Heart left ventricle (tissue), 16 donors: ENCODE measurements around the gene BLOC1S1. TPM values are rescaled to one million over a fixed set of nuclear protein-coding genes. Genes with fewer than 3 reads are reported as not detected.

Experiments
- ATAC-seq, 4 donors: fragments of 200-7000 bp; cut with Tn5 transposase; one replicate each; pipeline ENCODE4 v1.9.1; 2020 to 2022; ENCODE audit warnings: moderate library complexity in 4 of 4, mild to moderate bottlenecking in 3 of 4, moderate number of reproducible peaks in 1 of 4
- DNase-seq, 5 donors: peaks; one replicate each; pipeline ENCODE4 v3.0.0-alpha.2; 2020
- H3K27ac ChIP-seq, 12 donors: fragments of 200-600 bp; sonication (generic) in 4 of 12; one replicate each; pipeline versions ENCODE4 v1.5.0 to v1.8.0; 2016 to 2022; ENCODE audit warnings: mild to moderate bottlenecking in 2 of 12
- H3K27me3 ChIP-seq, 9 donors: fragments of 200-600 bp; sonication (generic) in 2 of 9; one replicate each; pipeline versions ENCODE4 v1.5.1 to v1.8.0; 2016 to 2022; ENCODE audit warnings: mild to moderate bottlenecking in 3 of 9
- H3K36me3 ChIP-seq, 9 donors: fragments of 200-600 bp; sonication (generic) in 2 of 9; one replicate each; pipeline versions ENCODE4 v1.5.0 to v1.8.0; 2018 to 2022; ENCODE audit warnings: mild to moderate bottlenecking in 2 of 9
- H3K4me1 ChIP-seq, 12 donors: fragments of 200-600 bp; sonication (generic) in 4 of 12; one replicate each; pipeline versions ENCODE4 v1.5.0 to v1.8.0; 2016 to 2022; ENCODE audit warnings: mild to moderate bottlenecking in 3 of 12
- H3K4me3 ChIP-seq, 12 donors: fragments of 200-600 bp; sonication (generic) in 4 of 12; one replicate each; pipeline versions ENCODE4 v1.5.0 to v1.8.0; 2017 to 2022; ENCODE audit warnings: mild to moderate bottlenecking in 9 of 12, moderate library complexity in 4 of 12
- H3K9me3 ChIP-seq, 12 donors: fragments of 200-600 bp; sonication (generic) in 4 of 12; one replicate each; pipeline versions ENCODE4 v1.5.0 to v1.8.0; 2016 to 2022; ENCODE audit warnings: mild to moderate bottlenecking in 1 of 12
- CTCF ChIP-seq, 12 donors: fragments of 200-600 bp; sonication (generic) in 4 of 12; IDR thresholded peaks; one replicate each; pipeline versions ENCODE4 v1.5.0 to v1.8.0; 2018 to 2022; ENCODE audit warnings: antibody characterized with exemption in 12 of 12, mild to moderate bottlenecking in 5 of 12
- POLR2A ChIP-seq, 2 donors: fragments of 450-650 bp; IDR thresholded peaks; one replicate each; pipeline ENCODE4 v1.6.1; 2017; ENCODE audit warnings: antibody characterized with exemption in 2 of 2, mild to moderate bottlenecking in 2 of 2, moderate library complexity in 2 of 2
- WGBS, 4 donors: extraction: QIAGEN DNeasy Blood & Tissue Kit in 2 of 4; methylation state at CpG; one replicate each; pipeline versions ENCODE4 v1.1.5 to v1.1.7; 2013 to 2018; 5-methylcytosine and 5-hydroxymethylcytosine counted together
- intact Hi-C, 10 donors: fragments of 100-400 bp; cut with DNase I; formaldehyde crosslinking; loops; one replicate each; pipeline versions ENCODE4 v1.11.1 to v1.14.2; 2022
- polyA plus RNA-seq, 2 donors: library from polyadenylated mRNA; stranded (reverse); fragments of 200-250 nt; gene quantifications; one replicate each; pipeline ENCODE4 v1.2.3, GENCODE V29; 2013
- total RNA-seq, 9 donors: library from RNA; depleted of rRNA in 2 of 9; stranded (reverse); fragments of >200 nt in 2 of 9; fragmentation: NEBNext Ultra II Directional in 3 of 9; extraction: Animal tissue kit (Norgen Biotek cat#: 25700) in 3 of 9; gene quantifications; one replicate each; pipeline versions ENCODE4 v1.1.0 to v1.2.4, GENCODE V29; 2016 to 2023
- donor health status: ischemic (EF 13 %, LVEDD 7.1; RV severe dilation, severe dysfunction).
- donor health status: healthy with polysubstance abuse.
- donor health status: DM: no; HTN: yes; CAD: no.
- donor health status: DM: no; HTN: no; CAD: no.
- donor health status: ischemic (EF 25% LVEDD 6.9; RV normal size, moderate dysfunction).
- donor health status: ischemic (EF 25% LVEDD 5.7; RV mildly dilated, moderate dysfunction).
- donor health status: healthy.
- donor health status: DM: yes; HTN: yes; CAD: no.
- donor health status: ischemic (EF 35%, LVEDD 5.7; RV mildly dilated, moderate dysfunction).
- donor health status: nonischemic (EF 11% LVEDD 7.7; RV severe dilation, severe dysfunction).
- donor health status: DM: yes; HTN: yes; CAD: no.
- donor health status: PGD.
- donor health status: ischemic (EF 29% LVEDD 5.4; RV normal size, mild dysfunction).
- donor health status: nonischemic (EF 23%, LVEDD 6.1; RV moderate dilation, normal function).

BLOC1S1 gene
- total and polyA plus RNA-seq, 11 donors, result 71.3 to 314 (median 132) TPM

GRCh38 chr12:55720894-55721444, 5.1 kb downstream of the BLOC1S1 start:
- Histone ChIP-seq H3K27ac (peak overlapping the region; percentile 22 to 99 (median 93)), H3K9me3 (no peaks in the 10 kb centered on the region), H3K4me1 (peaks cover 4 to 90% (median 79%) of the 10 kb centered on the region in 12 donors), H3K27me3 (no peaks in the 10 kb centered on the region), H3K4me3 (peak overlapping the region in 1 of 12 donors; percentile 15), H3K36me3 (peaks cover 0 to 49% (median 24%) of the 10 kb centered on the region in 9 donors)
- intact Hi-C loops, result loop anchor here in 8 of 10 donors (1.0 to 5.0 kb wide), 4 partner anchors 39 to 62 kb away; a partner anchor contains a TSS
- TF ChIP-seq CTCF (IDR thresholded peaks at IDR 0.05) (peak; percentile 42 to 77 (median 59)), POLR2A (IDR thresholded peaks at IDR 0.05) (peak in 1 of 2 donors; percentile 19)
- WGBS, 4 donors, result 8 to 32% (median 17%) methylated on average over 5 to 9 of the region's 9 CpGs
- DNase-seq, result peak; percentile 54 to 88 (median 77)
- ATAC-seq, result peak; percentile 44 to 67 (median 62)

- Histone ChIP-seq H3K36me3 (peaks cover 0 to 56% (median 31%) of the 10 kb centered on the region in 9 donors), H3K27ac (peak overlapping the region in 10 of 12 donors; percentile 19 to 99 (median 95)), H3K4me3 (no peak overlapping the region), H3K9me3 (no peaks in the 10 kb centered on the region), H3K4me1 (peaks cover 6 to 90% (median 82%) of the 10 kb centered on the region in 12 donors), H3K27me3 (no peaks in the 10 kb centered on the region)
- TF ChIP-seq CTCF (IDR thresholded peaks at IDR 0.05), result no peak
- no peak for TF ChIP-seq POLR2A (IDR thresholded peaks at IDR 0.05)
- ATAC-seq (no peak), DNase-seq (peak in 2 of 5 donors; percentile 37 to 62)
- 65 to 82% (median 76%) methylated on average over 13 to 14 of the region's 14 CpGs for WGBS, 4 donors
- intact Hi-C loops, result loop anchor here in 8 of 10 donors (1.0 to 5.0 kb wide), 3 partner anchors 39 to 41 kb away; a partner anchor contains a TSS
These were observed 5.9 kb downstream of the BLOC1S1 start for GRCh38 chr12:55721601-55722213.

- no peaks in the 10 kb centered on the region for H3K9me3 ChIP-seq
- ATAC-seq, result no peak
- peaks cover 0 to 65% (median 36%) of the 10 kb centered on the region in 9 donors for H3K36me3 ChIP-seq
- peaks cover 10 to 90% (median 80%) of the 10 kb centered on the region in 12 donors for H3K4me1 ChIP-seq
- peak in 2 of 5 donors; percentile 13 to 24 for DNase-seq
- no peaks in the 10 kb centered on the region for H3K27me3 ChIP-seq
- H3K4me3 ChIP-seq, result no peak overlapping the region
- TF ChIP-seq CTCF (IDR thresholded peaks at IDR 0.05), result no peak
- no peak for TF ChIP-seq POLR2A (IDR thresholded peaks at IDR 0.05)
- intact Hi-C loops, result loop anchor here in 4 of 10 donors (5.0 kb wide), 1 partner anchor 41 kb away; a partner anchor contains a TSS
- peak overlapping the region in 6 of 12 donors; percentile 18 to 99 (median 44) for H3K27ac ChIP-seq
- WGBS, 4 donors, result 87 to 96% (median 94%) methylated on average over 8 of the region's 8 CpGs
These were observed 7.1 kb downstream of the BLOC1S1 start for GRCh38 chr12:55722948-55723347.
